Suprapubic skin (tissue), 4 donors: ENCODE results near the gene RAB10.

ENCODE experiments used
- POLR2A ChIP-seq, 2 donors: fragments of 450-650 bp; IDR thresholded peaks; one replicate each; pipeline ENCODE4 v1.6.1; 2017; ENCODE audit warnings: antibody characterized with exemption in 2 of 2, mild to moderate bottlenecking in 2 of 2, moderate library complexity in 2 of 2
- POLR2AphosphoS5 ChIP-seq, 3 donors: sonication (generic); formaldehyde crosslinking; IDR thresholded peaks; one replicate each; pipeline ENCODE4 v1.6.1; 2017; ENCODE audit warnings: antibody characterized with exemption in 3 of 3

DNA sequence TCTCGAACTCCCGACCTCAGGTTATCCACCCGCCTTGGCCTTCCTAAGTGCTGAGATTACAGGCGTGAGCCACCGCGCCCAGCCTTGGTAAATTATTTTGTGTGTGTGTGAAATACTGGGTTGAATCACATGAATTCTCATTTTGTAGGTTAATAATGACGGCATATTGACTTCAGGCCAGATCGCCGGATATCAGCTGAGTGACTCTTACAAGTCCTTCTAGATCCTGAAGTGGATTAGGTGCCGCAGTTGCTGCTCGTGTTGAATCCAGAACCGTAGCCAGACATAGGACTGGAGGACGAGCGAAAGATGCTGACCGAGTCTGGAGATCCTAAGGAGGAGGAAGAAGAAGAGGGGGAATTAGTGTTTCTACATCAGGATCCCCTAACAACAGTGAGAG is 39.4 kb upstream of the RAB10 start:
- TF ChIP-seq POLR2A (IDR thresholded peaks at IDR 0.05), result no peak
- TF ChIP-seq POLR2AphosphoS5 (IDR thresholded peaks at IDR 0.05), result no peak
